GM21526 (cell line): ENCODE results near the gene AOPEP.
"Not testable (repeated sequence)": the region's sequence is repeated elsewhere in the genome, so short reads cannot be mapped to it uniquely, and the experiment has no call there.

Source experiments
- ATAC-seq: cut with Tn5 transposase; IDR thresholded peaks from one replicate; pipeline ENCODE4 v1.9.1; 2021; ENCODE audit warnings: moderate library complexity; ENCODE audit not compliant: unreplicated experiment, low FRiP score

Gene AOPEP

GRCh38 chr9:94839398-94839797, 112.9 kb downstream of the AOPEP start:
- ATAC-seq: no peak

- ATAC-seq: no peak
Measured at GRCh38 chr9:94840738-94841137, 114.2 kb downstream of the AOPEP start.

- no peak for ATAC-seq
Measured at GRCh38 chr9:94843134-94843533, 116.6 kb downstream of the AOPEP start.

GRCh38 chr9:94846739-94847138, 120.2 kb downstream of the AOPEP start:
- ATAC-seq: no peak

GRCh38 chr9:94847486-94847885, 121.0 kb downstream of the AOPEP start:
- no peak for ATAC-seq

- not testable (repeated sequence) for ATAC-seq
Measured at GRCh38 chr9:94848791-94849190, 122.3 kb downstream of the AOPEP start.

GRCh38 chr9:94850540-94851434, 124.3 kb downstream of the AOPEP start:
- no peak for ATAC-seq

GRCh38 chr9:94851467-94851866, 125.0 kb downstream of the AOPEP start:
- no peak for ATAC-seq

- ATAC-seq: no peak
Measured at GRCh38 chr9:94851892-94852291, 125.4 kb downstream of the AOPEP start.

GRCh38 chr9:94852373-94852772, 125.9 kb downstream of the AOPEP start:
- ATAC-seq: no peak

GRCh38 chr9:94853887-94854286, 127.4 kb downstream of the AOPEP start:
- ATAC-seq: no peak

- ATAC-seq: no peak
Measured at GRCh38 chr9:94855903-94856302, 129.4 kb downstream of the AOPEP start.

- ATAC-seq: no peak
Measured at GRCh38 chr9:94857791-94858190, 131.3 kb downstream of the AOPEP start.

- ATAC-seq: no peak
Measured at GRCh38 chr9:94859226-94859625, 132.7 kb downstream of the AOPEP start.

GRCh38 chr9:94859891-94860290, 133.4 kb downstream of the AOPEP start:
- ATAC-seq: no peak

GRCh38 chr9:94860678-94861588, 134.4 kb downstream of the AOPEP start:
- ATAC-seq: peak; percentile 94

- ATAC-seq: no peak
Measured at GRCh38 chr9:94861589-94862272, 135.2 kb downstream of the AOPEP start.

GRCh38 chr9:94864196-94864595, 137.7 kb downstream of the AOPEP start:
- ATAC-seq: no peak

GRCh38 chr9:94864862-94865509, 138.5 kb downstream of the AOPEP start:
- ATAC-seq: no peak
